Mammary epithelial cell (primary cell): Measurements from ENCODE around the gene MCM3AP.

Experiments used
- CTCF ChIP-seq, 2 donors: IDR thresholded peaks in 1 of 2; conservative IDR thresholded peaks in 1 of 2; 2 replicates each; pipeline ENCODE4 v1.5.1; 2011 to 2012; ENCODE audit warnings: inconsistent platforms in 2 of 2, low read length in 2 of 2, mild to moderate bottlenecking in 2 of 2, control low read depth in 1 of 2, low read depth in 1 of 2; ENCODE audit not compliant: insufficient read depth in 1 of 2; ENCODE audit errors: extremely low read depth in 1 of 2
- EZH2 ChIP-seq: IDR thresholded peaks from 2 replicates; pipeline ENCODE4 v1.6.1; 2012; ENCODE audit warnings: low read length, inconsistent platforms, borderline replicate concordance

GRCh38 chr21:46205166-46205565, 80.2 kb downstream of the MCM3AP start:
- TF ChIP-seq CTCF (conservative IDR thresholded peaks at IDR 0.05 in 1 of 2, IDR thresholded peaks at IDR 0.05 in 1 of 2; ENCODE audit: extremely low read depth in 1 of 2, insufficient read depth in 1 of 2, low read depth in 1 of 2, low read length in 2 of 2), result no peak
- no peak for TF ChIP-seq EZH2
